HG03575 (cell line): ENCODE results near the gene CNTN5.

Source experiments
- ATAC-seq: cut with Tn5 transposase; IDR thresholded peaks from one replicate; pipeline ENCODE4 v1.9.1; 2021; ENCODE audit not compliant: unreplicated experiment, insufficient number of reproducible peaks, low FRiP score; ENCODE audit errors: extremely low read depth

The CNTN5 gene

GRCh38 chr11:99349151-99349673 is 328.5 kb downstream of the CNTN5 start:
- ATAC-seq: no peak

DNA sequence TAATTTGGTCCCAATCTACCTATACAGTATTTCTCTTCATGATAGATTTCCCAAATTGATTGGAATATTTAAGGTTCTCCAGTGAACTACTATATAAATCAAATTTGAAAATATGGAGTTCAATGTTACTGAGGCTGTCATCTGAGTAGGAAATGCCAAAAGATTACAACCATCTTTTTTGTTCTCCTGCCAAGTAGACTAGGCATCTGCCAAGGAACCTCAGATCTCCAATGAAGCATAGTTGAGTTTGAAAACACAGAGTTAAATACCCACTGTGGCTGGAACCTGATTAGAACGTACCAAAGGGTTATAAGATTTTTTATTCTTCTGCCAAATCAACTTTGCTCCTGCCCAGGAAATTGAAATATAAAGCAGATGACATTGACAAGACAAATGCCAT is 330.9 kb downstream of the CNTN5 start:
- no peak for ATAC-seq

DNA sequence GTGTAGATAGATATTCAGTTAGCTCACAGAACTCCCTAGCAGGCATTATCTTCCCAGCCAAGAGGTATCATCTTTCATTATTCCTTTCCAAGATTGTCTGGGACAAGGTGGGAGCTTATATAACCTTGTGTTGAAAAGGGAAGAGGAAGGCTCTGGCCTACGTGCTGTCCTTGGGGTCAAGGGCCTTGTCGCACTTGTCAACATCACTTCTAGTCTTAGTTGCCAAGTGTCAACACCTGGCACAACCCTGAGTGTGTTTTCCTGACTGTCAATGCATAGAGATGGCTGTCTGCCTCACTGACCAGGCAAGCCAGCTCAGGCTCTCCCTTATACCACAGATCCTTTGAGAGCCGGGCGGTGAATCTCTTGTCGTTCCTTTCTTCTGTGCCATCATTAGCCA is 331.9 kb downstream of the CNTN5 start:
- no peak for ATAC-seq

GRCh38 chr11:99366546-99366945 is 345.8 kb downstream of the CNTN5 start:
- ATAC-seq: no peak

- no peak for ATAC-seq
These were observed 347.8 kb downstream of the CNTN5 start for GRCh38 chr11:99368583-99368982.

GRCh38 chr11:99370549-99371216 is 349.9 kb downstream of the CNTN5 start:
- ATAC-seq: no peak

DNA sequence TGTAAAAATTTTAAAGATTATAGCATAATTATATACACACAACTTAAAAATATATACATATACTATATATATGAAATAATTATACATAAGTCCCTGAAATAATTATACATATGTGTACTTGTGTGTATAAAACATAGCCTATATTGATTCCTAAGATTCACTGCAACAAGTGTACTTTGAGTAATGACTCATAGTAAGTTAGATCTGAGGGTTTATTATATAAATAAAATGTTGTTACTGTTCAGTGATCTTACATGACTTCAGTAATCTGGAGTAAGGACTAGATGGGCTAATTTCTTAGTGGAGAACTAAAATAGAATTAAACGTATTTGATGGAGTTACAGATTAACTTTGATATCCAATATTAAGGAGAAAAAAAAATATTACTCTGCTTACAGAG is 350.5 kb downstream of the CNTN5 start:
- no peak for ATAC-seq

- no peak for ATAC-seq
These were observed 355.7 kb downstream of the CNTN5 start for GRCh38 chr11:99376463-99376862.

- ATAC-seq: no peak
These were observed 363.0 kb downstream of the CNTN5 start for GRCh38 chr11:99383648-99384245.

DNA sequence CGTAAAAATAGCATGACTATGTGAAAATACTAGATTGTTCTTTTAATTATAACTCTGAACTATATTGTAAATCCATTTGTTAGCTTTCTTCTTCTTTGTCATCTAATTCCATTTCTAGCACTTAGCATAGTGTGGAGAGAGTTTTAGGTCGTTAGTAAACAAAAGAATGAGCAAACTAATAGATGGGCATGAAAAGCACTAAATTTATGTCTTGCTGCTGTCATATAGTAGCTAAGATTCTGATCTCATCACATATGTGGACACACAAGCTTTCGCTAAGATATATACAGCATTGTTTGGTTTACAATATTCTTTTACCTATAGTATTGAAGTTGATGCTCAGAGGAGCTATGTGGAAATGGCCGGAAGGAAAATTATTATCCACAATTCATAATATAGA is 370.5 kb downstream of the CNTN5 start:
- ATAC-seq: no peak

GRCh38 chr11:99406345-99406744 is 385.6 kb downstream of the CNTN5 start:
- ATAC-seq: no peak

DNA sequence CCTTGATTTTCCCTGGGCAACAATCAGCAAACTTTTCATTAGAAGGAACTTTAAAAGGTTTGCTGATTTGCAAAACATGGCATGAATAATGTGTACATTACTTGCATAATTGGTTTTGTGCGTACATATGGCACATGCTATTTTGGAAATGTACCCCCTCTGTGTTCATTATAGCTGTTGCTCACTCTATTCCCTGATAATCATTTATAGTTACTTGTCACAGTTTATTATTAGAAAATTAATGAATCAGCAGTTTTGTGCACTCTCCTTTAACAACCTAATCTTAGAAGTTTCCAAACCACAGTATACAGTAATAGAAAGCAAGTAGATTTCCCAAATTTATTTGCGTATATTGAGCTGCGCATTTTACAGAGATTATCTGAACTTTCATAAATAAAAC is 389.9 kb downstream of the CNTN5 start:
- no peak for ATAC-seq

DNA sequence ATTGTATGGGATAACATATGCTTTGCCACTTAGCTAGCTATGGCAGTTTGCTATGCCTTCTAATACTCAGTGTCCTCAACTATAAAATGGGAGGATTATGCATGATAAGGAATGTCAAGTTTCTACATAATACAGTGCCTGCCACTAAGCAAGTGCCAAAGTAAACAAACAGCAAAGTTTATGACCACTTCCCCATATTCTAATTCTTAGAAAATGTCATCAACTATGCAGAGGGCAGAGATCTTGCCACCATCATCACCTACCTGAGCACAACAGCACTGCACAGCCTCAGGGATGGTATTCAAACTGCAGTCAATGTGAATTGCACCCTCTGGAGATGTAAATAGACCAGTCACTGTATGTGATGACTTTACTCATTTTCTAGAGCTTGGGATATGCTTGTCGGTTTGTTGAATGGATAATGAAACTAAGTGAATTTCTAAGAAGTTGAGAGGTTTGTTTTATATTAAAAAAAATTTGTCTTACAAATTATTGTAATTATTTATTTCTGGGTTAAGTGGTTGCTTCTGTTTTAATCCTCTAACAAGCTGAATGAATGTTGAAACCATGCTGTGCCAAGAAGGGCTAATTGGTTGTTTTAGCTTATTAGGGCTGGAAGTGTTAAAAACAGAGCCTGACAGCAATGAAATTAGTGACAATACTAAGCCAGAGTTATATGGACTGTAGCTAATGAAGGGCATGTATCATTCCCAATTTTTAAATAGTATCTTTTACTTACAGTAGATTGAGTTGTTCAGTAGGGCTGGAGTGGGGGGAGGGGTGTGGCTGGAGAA is 398.4 kb downstream of the CNTN5 start:
- no peak for ATAC-seq

GRCh38 chr11:99419991-99420390 is 399.2 kb downstream of the CNTN5 start:
- ATAC-seq: no peak

DNA sequence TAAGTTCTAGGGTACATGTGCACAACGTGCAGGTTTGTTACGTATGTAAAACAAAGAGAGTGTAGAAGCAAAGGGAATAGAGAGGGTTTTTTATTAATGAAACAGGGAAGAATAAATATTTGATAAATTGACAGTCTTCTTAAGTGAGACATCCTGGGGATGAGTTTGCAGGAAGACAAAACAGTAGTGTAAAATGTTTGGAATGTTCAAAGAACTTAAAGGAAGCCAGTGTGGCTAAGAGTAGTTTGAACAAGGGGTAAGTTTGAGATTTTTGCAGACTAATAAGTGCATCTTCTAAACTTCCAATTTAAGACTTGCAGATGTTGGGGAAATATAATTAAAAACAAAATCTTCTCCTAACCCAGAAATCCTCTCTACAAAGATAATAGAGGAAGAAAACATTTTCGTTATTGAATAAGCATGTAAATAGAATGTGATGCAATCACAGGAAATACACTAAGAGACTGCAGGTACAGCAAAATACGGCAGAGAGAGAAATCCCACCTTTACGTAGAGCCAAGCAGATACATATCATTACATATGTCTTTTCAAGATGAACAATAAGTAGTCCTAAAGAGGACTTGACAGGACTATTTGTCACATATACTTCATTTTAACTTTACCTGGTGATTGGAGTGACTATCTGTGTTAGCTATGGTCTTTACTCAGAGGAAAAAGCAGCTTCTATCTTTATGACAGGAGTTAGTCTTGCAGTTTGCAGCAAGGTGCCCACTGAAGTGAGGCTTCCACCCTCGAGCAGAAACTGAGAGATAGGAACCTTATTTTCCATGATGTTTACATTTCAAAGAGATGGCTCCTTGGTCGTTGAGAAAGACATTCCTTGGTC is 402.1 kb downstream of the CNTN5 start:
- no peak for ATAC-seq

- no peak for ATAC-seq
These were observed 402.8 kb downstream of the CNTN5 start for GRCh38 chr11:99423428-99423983.

- no peak for ATAC-seq
These were observed 403.8 kb downstream of the CNTN5 start for GRCh38 chr11:99424313-99425084.

DNA sequence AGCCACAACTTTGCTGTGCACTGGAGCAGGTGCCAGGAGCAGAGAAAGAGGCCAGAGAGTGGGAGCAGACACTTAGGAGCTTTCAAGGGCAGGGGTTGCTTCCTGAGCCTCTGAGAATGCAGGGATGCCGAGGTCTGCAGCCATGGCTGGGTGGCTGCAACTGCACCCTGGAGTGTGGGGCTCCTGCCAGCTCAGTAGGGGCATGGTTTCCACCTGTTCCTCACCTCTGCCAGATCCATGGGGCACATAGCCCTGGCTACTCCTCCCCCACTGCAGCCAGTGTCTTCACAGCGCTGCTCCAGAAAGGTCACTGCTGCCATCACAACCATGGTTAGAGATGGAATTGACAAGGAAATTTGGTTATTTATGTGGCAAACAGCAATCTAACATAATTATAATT is 404.8 kb downstream of the CNTN5 start:
- ATAC-seq: no peak
